ENCODE measurements around the gene TMEM175. TPM values are rescaled to one million over a fixed set of nuclear protein-coding genes. Genes with fewer than 3 reads are reported as not detected.

The TMEM175 gene
- total and polyA plus RNA-seq, 9 of the 15 experiments (the other 6 are each of a cell fraction or from before 2014, with no cell fraction given), result 0.13 to 30.9 (median 9.4) TPM

DNA sequence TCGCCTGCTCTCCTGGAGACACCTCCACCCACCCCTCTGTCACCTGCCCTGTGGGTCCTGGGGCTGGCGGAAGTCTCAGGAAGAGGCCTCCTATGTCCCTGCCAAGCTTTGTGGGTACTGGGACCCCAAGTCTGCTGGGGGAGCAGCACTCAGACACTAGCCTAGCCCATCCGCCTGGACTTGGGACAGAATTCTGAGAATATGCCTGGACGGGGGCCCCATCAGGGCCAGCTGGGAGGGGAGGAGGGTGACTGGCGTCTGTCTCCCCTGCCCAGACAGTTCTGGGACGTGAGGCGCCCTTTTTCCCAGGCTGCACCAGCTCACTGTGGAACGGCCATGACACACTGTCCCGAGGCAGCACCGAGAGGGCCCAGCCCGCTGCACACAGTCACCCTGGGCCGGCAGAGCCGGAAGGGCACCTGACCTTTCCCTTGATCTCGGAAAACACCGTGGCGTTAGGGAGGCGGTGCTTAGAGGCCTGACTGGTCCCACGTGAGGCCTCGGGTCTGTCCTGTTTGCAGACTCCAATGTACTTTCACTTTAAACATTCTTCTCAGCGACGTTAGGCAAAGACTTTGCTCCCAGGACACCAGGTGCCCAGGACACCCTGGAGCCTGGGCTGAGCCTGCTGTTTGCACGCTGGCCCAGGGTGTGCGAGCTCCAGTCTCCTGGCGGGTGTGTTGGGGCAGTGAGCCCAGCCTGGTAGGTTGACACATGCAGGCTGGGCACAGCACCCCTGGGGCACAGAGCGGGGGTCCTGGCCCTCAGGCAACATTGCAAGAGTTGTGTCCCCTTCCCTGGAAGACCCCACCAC is 60.2 kb downstream of the TMEM175 start (continued):
- TF ChIP-seq, protein P1, sequence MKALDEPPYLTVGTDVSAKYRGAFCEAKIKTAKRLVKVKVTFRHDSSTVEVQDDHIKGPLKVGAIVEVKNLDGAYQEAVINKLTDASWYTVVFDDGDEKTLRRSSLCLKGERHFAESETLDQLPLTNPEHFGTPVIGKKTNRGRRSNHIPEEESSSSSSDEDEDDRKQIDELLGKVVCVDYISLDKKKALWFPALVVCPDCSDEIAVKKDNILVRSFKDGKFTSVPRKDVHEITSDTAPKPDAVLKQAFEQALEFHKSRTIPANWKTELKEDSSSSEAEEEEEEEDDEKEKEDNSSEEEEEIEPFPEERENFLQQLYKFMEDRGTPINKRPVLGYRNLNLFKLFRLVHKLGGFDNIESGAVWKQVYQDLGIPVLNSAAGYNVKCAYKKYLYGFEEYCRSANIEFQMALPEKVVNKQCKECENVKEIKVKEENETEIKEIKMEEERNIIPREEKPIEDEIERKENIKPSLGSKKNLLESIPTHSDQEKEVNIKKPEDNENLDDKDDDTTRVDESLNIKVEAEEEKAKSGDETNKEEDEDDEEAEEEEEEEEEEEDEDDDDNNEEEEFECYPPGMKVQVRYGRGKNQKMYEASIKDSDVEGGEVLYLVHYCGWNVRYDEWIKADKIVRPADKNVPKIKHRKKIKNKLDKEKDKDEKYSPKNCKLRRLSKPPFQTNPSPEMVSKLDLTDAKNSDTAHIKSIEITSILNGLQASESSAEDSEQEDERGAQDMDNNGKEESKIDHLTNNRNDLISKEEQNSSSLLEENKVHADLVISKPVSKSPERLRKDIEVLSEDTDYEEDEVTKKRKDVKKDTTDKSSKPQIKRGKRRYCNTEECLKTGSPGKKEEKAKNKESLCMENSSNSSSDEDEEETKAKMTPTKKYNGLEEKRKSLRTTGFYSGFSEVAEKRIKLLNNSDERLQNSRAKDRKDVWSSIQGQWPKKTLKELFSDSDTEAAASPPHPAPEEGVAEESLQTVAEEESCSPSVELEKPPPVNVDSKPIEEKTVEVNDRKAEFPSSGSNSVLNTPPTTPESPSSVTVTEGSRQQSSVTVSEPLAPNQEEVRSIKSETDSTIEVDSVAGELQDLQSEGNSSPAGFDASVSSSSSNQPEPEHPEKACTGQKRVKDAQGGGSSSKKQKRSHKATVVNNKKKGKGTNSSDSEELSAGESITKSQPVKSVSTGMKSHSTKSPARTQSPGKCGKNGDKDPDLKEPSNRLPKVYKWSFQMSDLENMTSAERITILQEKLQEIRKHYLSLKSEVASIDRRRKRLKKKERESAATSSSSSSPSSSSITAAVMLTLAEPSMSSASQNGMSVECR (CRISPR knock-in tag; IDR thresholded peaks at IDR 0.05), result peak; percentile 21; the same call in 1 of the 2 replicates
- TF ChIP-seq, protein P2, sequence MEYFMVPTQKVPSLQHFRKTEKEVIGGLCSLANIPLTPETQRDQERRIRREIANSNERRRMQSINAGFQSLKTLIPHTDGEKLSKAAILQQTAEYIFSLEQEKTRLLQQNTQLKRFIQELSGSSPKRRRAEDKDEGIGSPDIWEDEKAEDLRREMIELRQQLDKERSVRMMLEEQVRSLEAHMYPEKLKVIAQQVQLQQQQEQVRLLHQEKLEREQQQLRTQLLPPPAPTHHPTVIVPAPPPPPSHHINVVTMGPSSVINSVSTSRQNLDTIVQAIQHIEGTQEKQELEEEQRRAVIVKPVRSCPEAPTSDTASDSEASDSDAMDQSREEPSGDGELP (CRISPR knock-in tag; IDR thresholded peaks at IDR 0.05; ENCODE audit: borderline replicate concordance), result peak; percentile 54; the same call in 1 of the 2 replicates
- TF ChIP-seq, protein P3, sequence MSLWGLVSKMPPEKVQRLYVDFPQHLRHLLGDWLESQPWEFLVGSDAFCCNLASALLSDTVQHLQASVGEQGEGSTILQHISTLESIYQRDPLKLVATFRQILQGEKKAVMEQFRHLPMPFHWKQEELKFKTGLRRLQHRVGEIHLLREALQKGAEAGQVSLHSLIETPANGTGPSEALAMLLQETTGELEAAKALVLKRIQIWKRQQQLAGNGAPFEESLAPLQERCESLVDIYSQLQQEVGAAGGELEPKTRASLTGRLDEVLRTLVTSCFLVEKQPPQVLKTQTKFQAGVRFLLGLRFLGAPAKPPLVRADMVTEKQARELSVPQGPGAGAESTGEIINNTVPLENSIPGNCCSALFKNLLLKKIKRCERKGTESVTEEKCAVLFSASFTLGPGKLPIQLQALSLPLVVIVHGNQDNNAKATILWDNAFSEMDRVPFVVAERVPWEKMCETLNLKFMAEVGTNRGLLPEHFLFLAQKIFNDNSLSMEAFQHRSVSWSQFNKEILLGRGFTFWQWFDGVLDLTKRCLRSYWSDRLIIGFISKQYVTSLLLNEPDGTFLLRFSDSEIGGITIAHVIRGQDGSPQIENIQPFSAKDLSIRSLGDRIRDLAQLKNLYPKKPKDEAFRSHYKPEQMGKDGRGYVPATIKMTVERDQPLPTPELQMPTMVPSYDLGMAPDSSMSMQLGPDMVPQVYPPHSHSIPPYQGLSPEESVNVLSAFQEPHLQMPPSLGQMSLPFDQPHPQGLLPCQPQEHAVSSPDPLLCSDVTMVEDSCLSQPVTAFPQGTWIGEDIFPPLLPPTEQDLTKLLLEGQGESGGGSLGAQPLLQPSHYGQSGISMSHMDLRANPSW (CRISPR knock-in tag; IDR thresholded peaks at IDR 0.05), result 0 out of 2 replicates have a peak, but pooled peaks have one; percentile 31
- 0 out of 2 replicates have a peak, but pooled peaks have one; percentile 29 for TF ChIP-seq ERF (CRISPR knock-in tag; IDR thresholded peaks at IDR 0.05)
- TF ChIP-seq SMAD1 (IDR thresholded peaks at IDR 0.05; ENCODE audit: low read depth, low read length, partially characterized antibody), result no peak
- TF ChIP-seq CBX1 (IDR thresholded peaks at IDR 0.05; ENCODE audit: low read depth), result peak; percentile 70
- peak; percentile 53 to 67 for TF ChIP-seq NRF1 (conservative IDR thresholded peaks at IDR 0.05 in 1 of 2, IDR thresholded peaks at IDR 0.05 in 1 of 2)
- TF ChIP-seq ZNF436 (CRISPR knock-in tag; IDR thresholded peaks at IDR 0.05), result no peak
- TF ChIP-seq, protein P4, sequence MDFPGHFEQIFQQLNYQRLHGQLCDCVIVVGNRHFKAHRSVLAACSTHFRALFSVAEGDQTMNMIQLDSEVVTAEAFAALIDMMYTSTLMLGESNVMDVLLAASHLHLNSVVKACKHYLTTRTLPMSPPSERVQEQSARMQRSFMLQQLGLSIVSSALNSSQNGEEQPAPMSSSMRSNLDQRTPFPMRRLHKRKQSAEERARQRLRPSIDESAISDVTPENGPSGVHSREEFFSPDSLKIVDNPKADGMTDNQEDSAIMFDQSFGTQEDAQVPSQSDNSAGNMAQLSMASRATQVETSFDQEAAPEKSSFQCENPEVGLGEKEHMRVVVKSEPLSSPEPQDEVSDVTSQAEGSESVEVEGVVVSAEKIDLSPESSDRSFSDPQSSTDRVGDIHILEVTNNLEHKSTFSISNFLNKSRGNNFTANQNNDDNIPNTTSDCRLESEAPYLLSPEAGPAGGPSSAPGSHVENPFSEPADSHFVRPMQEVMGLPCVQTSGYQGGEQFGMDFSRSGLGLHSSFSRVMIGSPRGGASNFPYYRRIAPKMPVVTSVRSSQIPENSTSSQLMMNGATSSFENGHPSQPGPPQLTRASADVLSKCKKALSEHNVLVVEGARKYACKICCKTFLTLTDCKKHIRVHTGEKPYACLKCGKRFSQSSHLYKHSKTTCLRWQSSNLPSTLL (IDR thresholded peaks at IDR 0.05), result no peak
- peak; percentile 51; the same call in 1 of the 2 replicates for TF ChIP-seq NR2C2 (CRISPR knock-in tag; IDR thresholded peaks at IDR 0.05)
- peak; percentile 89 for TF ChIP-seq NR2C2 (tag; IDR thresholded peaks at IDR 0.05)
- TF ChIP-seq, protein P5, sequence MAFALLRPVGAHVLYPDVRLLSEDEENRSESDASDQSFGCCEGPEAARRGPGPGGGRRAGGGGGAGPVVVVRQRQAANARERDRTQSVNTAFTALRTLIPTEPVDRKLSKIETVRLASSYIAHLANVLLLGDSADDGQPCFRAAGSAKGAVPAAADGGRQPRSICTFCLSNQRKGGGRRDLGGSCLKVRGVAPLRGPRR (CRISPR knock-in tag; IDR thresholded peaks at IDR 0.05), result 0 out of 2 replicates have a peak, but pooled peaks have one; percentile 10
- TF ChIP-seq, protein P6, sequence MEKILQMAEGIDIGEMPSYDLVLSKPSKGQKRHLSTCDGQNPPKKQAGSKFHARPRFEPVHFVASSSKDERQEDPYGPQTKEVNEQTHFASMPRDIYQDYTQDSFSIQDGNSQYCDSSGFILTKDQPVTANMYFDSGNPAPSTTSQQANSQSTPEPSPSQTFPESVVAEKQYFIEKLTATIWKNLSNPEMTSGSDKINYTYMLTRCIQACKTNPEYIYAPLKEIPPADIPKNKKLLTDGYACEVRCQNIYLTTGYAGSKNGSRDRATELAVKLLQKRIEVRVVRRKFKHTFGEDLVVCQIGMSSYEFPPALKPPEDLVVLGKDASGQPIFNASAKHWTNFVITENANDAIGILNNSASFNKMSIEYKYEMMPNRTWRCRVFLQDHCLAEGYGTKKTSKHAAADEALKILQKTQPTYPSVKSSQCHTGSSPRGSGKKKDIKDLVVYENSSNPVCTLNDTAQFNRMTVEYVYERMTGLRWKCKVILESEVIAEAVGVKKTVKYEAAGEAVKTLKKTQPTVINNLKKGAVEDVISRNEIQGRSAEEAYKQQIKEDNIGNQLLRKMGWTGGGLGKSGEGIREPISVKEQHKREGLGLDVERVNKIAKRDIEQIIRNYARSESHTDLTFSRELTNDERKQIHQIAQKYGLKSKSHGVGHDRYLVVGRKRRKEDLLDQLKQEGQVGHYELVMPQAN (IDR thresholded peaks at IDR 0.05; ENCODE audit: borderline replicate concordance), result peak; percentile 47; the same call in 1 of the 2 replicates

All from K562 (cell line).